GM12892 (cell line): ENCODE measurements around the gene ZNF771. TPM values are rescaled to one million over a fixed set of nuclear protein-coding genes. Genes with fewer than 3 reads are reported as not detected.

ENCODE experiments used
- DNase-seq: peaks from one replicate; pipeline ENCODE4 v3.0.0; 2011; ENCODE audit not compliant: insufficient read length
- FAIRE-seq: peaks from 2 replicates; lab custom pipeline; 2011; peaks lifted over from hg19 to GRCh38; lab: Jason Lieb, UNC
- POLR2A ChIP-seq: IDR thresholded peaks from 2 replicates; pipeline ENCODE4 v1.6.1; 2011; ENCODE audit warnings: low read depth, low read length, control low read depth
- POLR2AphosphoS5 ChIP-seq: IDR thresholded peaks from 2 replicates; pipeline ENCODE4 v1.6.1; 2011; ENCODE audit warnings: low read depth, low read length, control low read depth
- TAF1 ChIP-seq: IDR thresholded peaks from 2 replicates; pipeline ENCODE4 v1.6.1; 2011; ENCODE audit warnings: low read depth, mild to moderate bottlenecking, control low read depth, low read length, borderline replicate concordance
- polyA plus RNA-seq: library from polyadenylated mRNA; unstranded; fragments of >200 nt; gene quantifications from one replicate; pipeline ENCODE4 v1.2.1, GENCODE V29; 2012; ENCODE audit warnings: missing spikeins, inconsistent platforms; ENCODE audit not compliant: missing spikeins

Gene ZNF771
- polyA plus RNA-seq: 1.3 TPM

- TF ChIP-seq POLR2AphosphoS5 (peak; percentile 66; the same call in 1 of the 2 replicates), TAF1 (peak; percentile 45; the same call in 1 of the 2 replicates), POLR2A (peak; percentile 81)
- FAIRE-seq (peak; percentile 78), DNase-seq (peak; percentile 91)
Observed at GRCh38 chr16:30407102-30407803, at the start of gene ZNF771. Gene ZNF771, plus strand, starts transcription at chr16:30407606. Its CDS starts 448 bp downstream, at chr16:30408054.

DNA sequence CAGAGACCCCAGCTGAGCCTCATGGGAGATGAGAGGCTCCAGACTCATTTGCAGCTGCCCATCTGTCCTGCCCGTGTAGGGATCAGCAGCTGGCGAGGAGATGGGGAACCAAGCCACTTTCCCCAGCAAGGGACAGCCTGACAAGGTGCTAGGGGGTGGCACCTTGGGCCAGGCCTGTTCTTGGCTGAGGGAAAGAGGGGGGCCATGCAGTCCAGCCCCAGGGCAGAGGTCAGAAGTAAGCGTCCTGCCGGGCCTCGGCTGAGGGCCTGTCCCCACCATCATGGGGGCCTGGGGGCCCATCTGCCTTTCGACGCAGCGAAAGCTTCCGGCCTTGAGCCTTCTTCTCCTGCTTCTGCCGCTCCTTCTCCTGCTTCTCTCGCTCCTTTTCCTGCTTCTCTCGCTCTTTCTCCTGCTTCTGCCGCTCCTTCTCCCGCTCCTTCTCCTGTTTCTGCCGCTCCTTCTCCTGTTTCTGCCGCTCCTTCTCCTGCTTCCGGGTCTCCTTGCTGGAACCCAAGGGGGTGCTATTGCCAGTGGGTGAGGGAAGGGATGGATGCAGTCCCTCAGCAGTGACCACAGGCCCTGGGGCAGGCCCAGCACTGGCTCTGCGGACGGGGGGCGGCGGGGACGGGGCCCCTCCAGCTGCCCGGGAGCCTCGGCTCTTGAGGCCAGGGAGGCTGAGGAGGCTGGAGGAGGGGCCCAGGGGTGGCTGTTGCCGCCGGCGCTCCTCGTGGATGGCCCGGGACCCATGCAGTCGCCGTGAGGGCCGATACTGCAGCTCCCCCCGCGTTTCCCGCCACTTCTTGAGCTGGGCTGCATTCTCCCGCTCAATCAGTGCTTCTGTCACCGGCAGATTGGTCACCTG is 49.5 kb upstream of the ZNF771 start:
- DNase-seq (no peak), FAIRE-seq (no peak)
- TF ChIP-seq TAF1 (no peak), POLR2AphosphoS5 (no peak)

- FAIRE-seq (no peak), DNase-seq (no peak)
- no peak for TF ChIP-seq TAF1
- TF ChIP-seq POLR2A: no peak
- no peak for TF ChIP-seq POLR2AphosphoS5
Observed at GRCh38 chr16:30358577-30358936, 48.8 kb upstream of the ZNF771 start.

DNA sequence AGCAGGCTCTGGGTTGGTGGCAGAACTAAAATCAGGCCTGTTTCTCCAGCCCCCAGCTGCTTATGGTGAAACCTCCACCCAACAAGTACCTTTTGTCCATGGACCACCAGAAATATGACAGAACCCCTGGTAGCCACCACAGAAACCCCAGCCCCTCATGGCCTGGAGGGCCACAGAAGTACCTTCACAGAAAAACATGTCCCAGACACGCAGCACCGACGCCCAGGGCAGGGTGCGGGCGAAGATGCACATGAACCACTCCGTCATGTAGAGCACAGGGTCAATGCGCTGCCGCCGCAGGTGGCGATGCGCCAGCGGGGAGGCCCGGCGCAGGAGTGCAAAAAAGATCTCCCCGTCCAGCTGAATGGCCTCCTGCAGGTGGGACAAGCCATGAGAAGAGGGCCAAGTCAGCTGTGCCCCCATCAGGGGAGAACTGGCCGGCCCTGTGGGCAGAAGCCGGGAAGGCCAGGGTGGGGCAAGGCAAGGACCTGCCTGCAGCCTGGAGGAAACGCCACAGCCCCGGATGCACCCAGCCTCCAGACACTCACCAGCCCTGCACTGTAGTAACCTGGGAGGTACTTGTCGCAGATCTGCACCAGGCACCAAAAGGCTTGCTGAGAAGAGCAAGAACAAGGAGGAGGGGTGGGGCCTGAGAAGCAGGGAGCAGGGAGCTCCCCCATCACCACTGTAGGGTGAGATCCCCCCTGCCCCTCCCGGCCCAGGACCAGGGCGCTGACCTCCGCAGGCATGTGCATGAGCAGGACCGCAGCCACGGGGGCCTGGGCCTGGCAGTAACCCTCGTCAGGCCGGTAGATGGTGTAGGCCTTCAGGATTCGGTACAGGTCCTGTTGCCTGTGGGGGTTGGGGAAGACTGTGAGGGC is 48.2 kb upstream of the ZNF771 start:
- TF ChIP-seq POLR2AphosphoS5 (no peak), TAF1 (no peak), POLR2A (no peak)
- FAIRE-seq (no peak), DNase-seq (no peak)

DNA sequence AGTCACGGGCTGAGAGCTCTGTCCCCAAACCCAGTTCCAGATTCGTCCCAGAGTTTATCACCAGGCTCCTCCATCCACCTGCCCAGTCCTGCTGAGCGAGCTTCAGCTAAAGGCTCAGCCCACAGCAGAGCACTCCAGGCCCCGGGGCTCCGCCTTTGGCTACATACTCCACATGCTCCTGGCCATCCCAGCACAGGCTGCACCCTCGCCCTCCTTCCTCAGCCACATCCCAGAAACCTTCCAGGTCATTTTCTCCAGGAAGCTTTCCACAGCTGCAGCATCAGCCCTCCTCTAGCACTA is 47.6 kb upstream of the ZNF771 start:
- FAIRE-seq (no peak), DNase-seq (no peak)
- TF ChIP-seq TAF1 (no peak), POLR2A (no peak), POLR2AphosphoS5 (no peak)

DNA sequence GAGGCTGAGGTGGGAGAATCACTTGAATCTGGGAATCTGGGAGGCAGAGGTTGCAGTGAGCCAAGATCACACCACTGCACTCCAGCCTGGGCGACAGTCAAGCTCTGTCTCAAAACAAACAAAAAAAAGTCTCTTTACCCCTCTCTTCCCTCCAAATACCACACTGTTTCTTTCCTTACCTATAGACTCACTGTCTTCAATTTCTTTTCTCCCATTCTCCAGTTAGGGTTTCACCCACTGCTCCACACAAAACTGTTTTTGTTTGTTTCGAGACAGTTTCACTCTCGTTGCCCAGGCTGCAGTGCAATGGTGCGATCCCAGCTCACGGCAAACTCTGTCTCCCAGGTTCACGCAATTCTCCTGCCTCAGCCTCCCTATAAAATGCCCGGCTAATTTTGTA is 46.2 kb upstream of the ZNF771 start:
- FAIRE-seq (no peak), DNase-seq (no peak)
- TF ChIP-seq POLR2A (no peak), POLR2AphosphoS5 (no peak), TAF1 (no peak)

DNA sequence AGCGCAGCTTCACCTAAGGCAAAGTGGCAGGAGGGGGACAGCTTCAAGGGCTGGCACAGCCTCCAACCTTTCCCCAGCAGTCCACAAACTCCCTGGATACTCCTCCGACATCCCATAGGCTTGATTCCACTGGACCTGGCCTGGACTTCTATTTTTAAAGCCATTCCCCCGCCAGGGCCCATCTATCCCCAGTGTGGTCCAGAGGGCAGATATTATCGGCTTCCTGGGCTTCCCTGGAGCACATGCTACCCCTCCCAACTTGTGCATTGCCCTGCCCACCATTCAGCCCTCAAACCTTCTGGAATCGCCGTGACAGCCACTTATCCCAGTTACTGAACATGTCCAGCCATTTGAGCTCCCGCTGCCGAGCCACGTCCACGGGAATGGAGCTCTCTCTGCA is 42.2 kb upstream of the ZNF771 start:
- no peak for TF ChIP-seq TAF1
- no peak for TF ChIP-seq POLR2AphosphoS5
- TF ChIP-seq POLR2A: no peak
- no peak for FAIRE-seq
- no peak for DNase-seq

- DNase-seq (no peak), FAIRE-seq (no peak)
- TF ChIP-seq POLR2AphosphoS5 (no peak), TAF1 (no peak), POLR2A (no peak)
Observed at GRCh38 chr16:30366511-30366910, 40.9 kb upstream of the ZNF771 start.

- TF ChIP-seq POLR2A (no peak), TAF1 (no peak), POLR2AphosphoS5 (no peak)
- no peak for FAIRE-seq
- no peak for DNase-seq
Observed at GRCh38 chr16:30367349-30368009, 39.9 kb upstream of the ZNF771 start.

- no peak for DNase-seq
- no peak for FAIRE-seq
- no peak for TF ChIP-seq POLR2AphosphoS5
- no peak for TF ChIP-seq TAF1
- no peak for TF ChIP-seq POLR2A
Observed at GRCh38 chr16:30368122-30368791, 39.1 kb upstream of the ZNF771 start.

- FAIRE-seq: no peak
- DNase-seq: no peak
Observed at GRCh38 chr16:30368792-30369090, 38.7 kb upstream of the ZNF771 start.

More at GRCh38 chr16:30368792-30369090, 38.7 kb upstream of the ZNF771 start:
- TF ChIP-seq POLR2AphosphoS5 (no peak), TAF1 (no peak), POLR2A (no peak)
